ENCODE results near the gene OR6K3.
"Not testable (repeated sequence)": the region's sequence is repeated elsewhere in the genome, so short reads cannot be mapped to it uniquely, and the experiment has no call there.

Gene OR6K3

GRCh38 chr1:158689875-158690274, 30.6 kb downstream of the OR6K3 start:
- no peak for TF ChIP-seq CTCF (IDR thresholded peaks at IDR 0.05; ENCODE audit: low read depth, low read length, missing control alignments)
- no peak overlapping the region for H3K4me3 ChIP-seq (replicated peaks; ENCODE audit: low read depth, low read length)
- no peak for DNase-seq (ENCODE audit: extremely low read depth, low read depth)

- H3K4me3 ChIP-seq (replicated peaks; ENCODE audit: low read depth, low read length): no peak overlapping the region
- no peak for DNase-seq (ENCODE audit: extremely low read depth, low read depth)
- no peak for TF ChIP-seq CTCF (IDR thresholded peaks at IDR 0.05; ENCODE audit: low read depth, low read length, missing control alignments)
These were observed 31.4 kb downstream of the OR6K3 start for GRCh38 chr1:158689110-158689509.

- DNase-seq (ENCODE audit: extremely low read depth, low read depth); H3K4me3 ChIP-seq (replicated peaks; ENCODE audit: low read depth, low read length): not testable (repeated sequence)
These were observed 32.2 kb downstream of the OR6K3 start for GRCh38 chr1:158688343-158688742.

- H3K4me3 ChIP-seq (replicated peaks; ENCODE audit: low read depth, low read length): no peak overlapping the region
These were observed 33.5 kb downstream of the OR6K3 start for GRCh38 chr1:158687037-158687436.

GRCh38 chr1:158686111-158687009, 34.2 kb downstream of the OR6K3 start, which contains the start of gene SPTA1:
Gene SPTA1 (minus strand): TSS chr1:158686715. CDS start chr1:158686517, 198 bp downstream.
- DNase-seq (ENCODE audit: extremely low read depth, low read depth): no peak
- TF ChIP-seq CTCF (IDR thresholded peaks at IDR 0.05; ENCODE audit: low read depth, low read length, missing control alignments): no peak
- H3K4me3 ChIP-seq (replicated peaks; ENCODE audit: low read depth, low read length): no peak within 1 kb of the TSS

More at GRCh38 chr1:158687037-158687436, 33.5 kb downstream of the OR6K3 start:
- DNase-seq (ENCODE audit: extremely low read depth, low read depth): no peak
- no peak for TF ChIP-seq CTCF (IDR thresholded peaks at IDR 0.05; ENCODE audit: low read depth, low read length, missing control alignments)

- TF ChIP-seq CTCF (IDR thresholded peaks at IDR 0.05; ENCODE audit: low read depth, low read length, missing control alignments): no peak
- DNase-seq (ENCODE audit: extremely low read depth, low read depth): no peak
- no peak overlapping the region for H3K4me3 ChIP-seq (replicated peaks; ENCODE audit: low read depth, low read length)
These were observed 35.4 kb downstream of the OR6K3 start for GRCh38 chr1:158685085-158685484.

GRCh38 chr1:158681606-158682005, 38.9 kb downstream of the OR6K3 start:
- DNase-seq (ENCODE audit: extremely low read depth, low read depth): no peak
- H3K4me3 ChIP-seq (replicated peaks; ENCODE audit: low read depth, low read length): no peak overlapping the region
- no peak for TF ChIP-seq CTCF (IDR thresholded peaks at IDR 0.05; ENCODE audit: low read depth, low read length, missing control alignments)

All from HFF-Myc (cell line).